Body of pancreas (tissue), 4 donors: ENCODE data around the gene RPA1.

Experiments
- POLR2A ChIP-seq, 3 donors: fragments of 450-650 bp; IDR thresholded peaks; one replicate each; pipeline ENCODE4 v1.6.1; 2016; ENCODE audit warnings: antibody characterized with exemption in 3 of 3, mild to moderate bottlenecking in 2 of 3
- TF ChIP-seq, protein P1 (sequence below), 7 experiments: fragments of 450-650 bp in 4 of 7; fragments of 200-600 bp in 3 of 7; sonication (generic) in 3 of 7; IDR thresholded peaks; one replicate each; pipeline ENCODE4 v1.5.1; 2016 to 2019; ENCODE audit warnings: antibody characterized with exemption in 7 of 7

DNA sequence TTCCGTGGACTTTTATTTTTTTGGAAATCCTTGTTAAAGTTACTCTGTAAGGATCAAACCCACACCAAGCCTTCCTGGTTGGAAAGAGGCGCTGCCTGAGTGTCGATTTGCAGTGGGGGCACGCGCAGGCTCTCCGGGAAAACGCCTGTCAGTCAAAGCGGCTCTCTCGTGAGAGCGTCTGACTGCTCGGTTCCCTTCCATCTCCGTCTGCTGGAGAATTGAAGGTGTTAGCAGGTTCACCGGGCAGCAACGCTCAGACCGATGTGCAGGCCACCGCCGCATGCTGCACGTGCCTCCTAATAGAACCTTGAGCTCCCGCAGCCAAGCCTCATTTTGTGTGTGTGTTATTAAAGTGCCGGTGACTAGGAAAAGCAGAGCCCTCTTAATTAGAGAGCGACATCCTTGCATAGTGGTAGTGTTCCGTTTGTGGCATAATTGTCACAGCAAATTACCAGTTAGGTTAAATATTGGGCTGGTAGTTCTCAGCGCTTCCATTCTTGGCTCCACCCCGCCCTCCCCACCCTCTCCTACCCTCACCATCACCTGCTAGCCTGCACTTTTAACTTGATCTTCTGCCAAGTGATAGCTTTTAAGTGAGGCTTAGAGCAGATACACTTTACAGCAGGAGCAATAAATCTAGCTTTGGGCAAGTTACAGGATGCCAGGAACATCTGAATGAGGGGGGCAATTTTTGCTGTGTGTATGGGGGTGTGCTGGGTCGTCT lies 75.5 kb downstream of the RPA1 start:
- no peak for TF ChIP-seq POLR2A (IDR thresholded peaks at IDR 0.05)
- TF ChIP-seq, protein P1, sequence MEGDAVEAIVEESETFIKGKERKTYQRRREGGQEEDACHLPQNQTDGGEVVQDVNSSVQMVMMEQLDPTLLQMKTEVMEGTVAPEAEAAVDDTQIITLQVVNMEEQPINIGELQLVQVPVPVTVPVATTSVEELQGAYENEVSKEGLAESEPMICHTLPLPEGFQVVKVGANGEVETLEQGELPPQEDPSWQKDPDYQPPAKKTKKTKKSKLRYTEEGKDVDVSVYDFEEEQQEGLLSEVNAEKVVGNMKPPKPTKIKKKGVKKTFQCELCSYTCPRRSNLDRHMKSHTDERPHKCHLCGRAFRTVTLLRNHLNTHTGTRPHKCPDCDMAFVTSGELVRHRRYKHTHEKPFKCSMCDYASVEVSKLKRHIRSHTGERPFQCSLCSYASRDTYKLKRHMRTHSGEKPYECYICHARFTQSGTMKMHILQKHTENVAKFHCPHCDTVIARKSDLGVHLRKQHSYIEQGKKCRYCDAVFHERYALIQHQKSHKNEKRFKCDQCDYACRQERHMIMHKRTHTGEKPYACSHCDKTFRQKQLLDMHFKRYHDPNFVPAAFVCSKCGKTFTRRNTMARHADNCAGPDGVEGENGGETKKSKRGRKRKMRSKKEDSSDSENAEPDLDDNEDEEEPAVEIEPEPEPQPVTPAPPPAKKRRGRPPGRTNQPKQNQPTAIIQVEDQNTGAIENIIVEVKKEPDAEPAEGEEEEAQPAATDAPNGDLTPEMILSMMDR (IDR thresholded peaks at IDR 0.05): no peak
